ENCODE measurements around the gene MRPL54.
A peak's percentile ranks its signal among the peaks of the same experiment; 100 is the strongest.
"Not testable (repeated sequence)": the region's sequence is repeated elsewhere in the genome, so short reads cannot be mapped to it uniquely, and the experiment has no call there.

Gene MRPL54

DNA sequence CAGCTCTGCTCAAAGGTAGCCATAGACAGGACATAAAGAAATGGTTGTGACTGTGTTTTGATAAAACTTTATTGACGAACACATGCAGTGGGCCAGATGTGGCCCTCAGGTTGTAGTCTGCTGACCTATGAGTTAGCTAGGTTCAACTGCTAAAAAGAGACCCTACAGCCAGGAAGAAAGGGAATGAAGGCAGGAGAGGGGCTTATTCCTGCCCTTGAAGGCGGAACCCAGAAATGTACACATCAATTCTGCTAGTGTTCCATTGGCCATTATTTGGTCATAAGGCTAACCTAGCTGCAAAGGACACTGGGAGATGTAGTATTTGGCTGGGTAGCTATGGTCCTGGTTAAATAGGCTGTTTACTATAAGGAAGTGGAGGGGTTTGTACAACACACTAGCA is 19.0 kb upstream of the MRPL54 start:
- no peak for DNase-seq (ENCODE audit: low read depth)

DNA sequence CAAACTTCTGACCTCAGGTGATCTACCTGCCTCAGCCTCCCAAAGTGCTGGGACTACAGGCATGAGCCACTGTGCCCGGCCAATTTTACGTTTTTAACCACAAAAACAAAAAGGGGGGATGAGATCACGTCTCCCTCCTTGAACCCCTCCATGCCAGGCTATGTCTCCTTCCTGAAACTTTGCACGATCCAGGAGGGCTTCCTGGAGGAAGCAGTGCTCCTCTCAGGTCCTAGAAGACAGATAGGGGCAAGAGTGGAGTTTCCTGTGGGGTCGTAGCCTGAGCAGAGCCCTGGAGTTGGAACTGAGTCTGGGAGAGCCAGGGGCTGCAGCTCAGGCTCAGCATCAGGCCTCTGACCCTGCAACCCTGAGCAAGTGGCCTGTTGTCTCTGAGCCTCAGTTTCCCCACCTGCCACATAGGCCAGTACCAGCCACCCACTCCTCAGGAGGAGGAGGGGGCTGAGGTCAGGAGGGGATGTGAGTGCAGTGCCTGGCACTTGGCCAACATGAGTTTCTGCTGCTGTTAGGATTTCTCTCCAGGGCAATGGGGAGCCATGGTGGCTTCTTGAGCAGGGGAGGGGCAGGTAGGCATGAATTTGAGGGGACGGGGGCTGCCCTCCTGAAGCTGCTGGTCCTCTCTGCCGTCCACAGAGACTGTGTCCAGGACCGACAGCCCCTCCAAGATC is 17.0 kb upstream of the MRPL54 start:
- DNase-seq (ENCODE audit: low read depth) = no peak

GRCh38 chr19:3746371-3747056 is 16.0 kb upstream of the MRPL54 start:
- no peak for DNase-seq (ENCODE audit: low read depth)

DNA sequence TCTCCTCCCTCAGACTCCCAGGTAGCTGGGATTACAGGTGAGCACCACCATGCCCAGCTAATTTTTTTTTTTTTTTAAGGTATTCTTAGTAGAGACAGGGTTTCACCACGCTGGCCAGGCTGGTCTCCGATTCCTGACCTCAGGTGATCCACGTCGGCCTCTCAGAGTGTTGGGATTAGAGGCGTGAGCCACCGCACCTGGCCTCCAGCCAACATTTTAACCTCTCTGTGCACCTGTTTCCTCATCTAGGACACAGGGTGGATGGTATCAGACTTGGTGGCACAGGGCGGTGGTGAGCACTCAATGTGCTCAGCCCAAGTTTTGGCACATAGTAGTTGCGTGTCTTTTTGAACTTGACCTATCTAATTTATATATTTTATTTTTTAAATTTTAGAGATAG is 13.5 kb upstream of the MRPL54 start:
- no peak for DNase-seq (ENCODE audit: low read depth)

GRCh38 chr19:3750211-3750610 is 12.3 kb upstream of the MRPL54 start:
- no peak for DNase-seq (ENCODE audit: low read depth)

- no peak for DNase-seq (ENCODE audit: low read depth)
Observed at GRCh38 chr19:3751236-3751635, 11.2 kb upstream of the MRPL54 start.

DNA sequence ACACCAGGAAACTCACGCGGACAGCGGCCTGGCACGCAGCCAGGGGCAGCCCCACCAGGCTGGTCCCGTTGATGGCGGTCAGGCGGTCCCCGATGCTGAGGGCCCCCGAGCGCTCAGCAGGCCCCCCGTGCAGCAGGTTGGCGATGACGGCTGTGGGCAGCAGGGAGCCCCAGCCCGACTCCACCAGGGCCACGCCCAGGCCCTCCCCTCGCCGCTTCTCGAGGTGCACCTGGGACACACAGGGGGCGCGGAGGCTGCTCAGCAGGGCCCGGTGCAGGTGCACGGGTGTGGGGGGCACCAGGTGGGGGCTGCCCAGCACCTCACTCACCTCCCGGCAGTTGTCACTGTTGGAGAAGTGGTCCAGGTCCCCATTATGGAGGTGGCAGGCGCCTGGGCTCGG is 10.0 kb upstream of the MRPL54 start:
- no peak for DNase-seq (ENCODE audit: low read depth)

GRCh38 chr19:3753631-3754410 is 8.7 kb upstream of the MRPL54 start:
- no peak for DNase-seq (ENCODE audit: low read depth)

GRCh38 chr19:3757705-3758104 is 4.8 kb upstream of the MRPL54 start:
- not testable (repeated sequence) for DNase-seq (ENCODE audit: low read depth)

- not testable (repeated sequence) for DNase-seq (ENCODE audit: low read depth)
Observed at GRCh38 chr19:3758297-3758696, 4.2 kb upstream of the MRPL54 start.

DNA sequence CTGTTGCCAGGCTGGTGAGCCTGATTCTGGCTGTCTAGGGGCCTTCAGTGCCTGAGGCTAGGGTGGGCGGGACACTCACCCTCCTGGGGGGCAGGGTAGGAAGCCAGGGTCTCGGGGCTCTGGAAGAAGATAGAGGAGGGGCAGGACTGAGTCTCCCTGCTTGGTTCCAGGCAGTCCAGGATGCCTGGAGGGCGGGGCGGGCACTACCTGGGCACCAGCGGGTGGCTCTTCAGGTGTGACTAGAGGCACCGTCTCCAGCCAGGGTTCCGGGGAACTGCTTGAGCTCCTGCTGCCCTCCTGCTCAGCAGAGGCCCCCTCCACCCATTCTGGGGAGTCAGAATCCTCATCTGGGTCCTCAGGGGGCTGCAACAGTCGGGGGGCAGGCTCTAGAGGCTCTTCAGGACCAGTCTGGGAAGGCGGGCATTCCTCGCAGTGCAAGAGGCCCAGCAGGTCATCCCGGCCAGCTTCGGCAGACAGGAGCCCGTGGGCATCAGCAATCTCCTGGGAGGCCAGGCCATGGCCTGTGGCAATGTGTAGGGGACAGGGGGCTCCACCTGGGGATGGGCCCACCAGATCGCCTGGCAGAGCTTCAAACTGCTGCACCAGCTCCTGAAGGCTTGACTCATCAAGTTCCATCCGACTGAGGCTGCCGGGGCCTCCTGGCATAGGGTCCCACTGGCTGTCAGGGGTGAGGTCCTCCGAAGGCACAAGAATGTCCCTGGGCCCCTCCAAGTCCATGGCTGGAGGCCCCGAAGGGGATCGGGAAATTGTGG is 2.8 kb upstream of the MRPL54 start:
- no peak for DNase-seq (ENCODE audit: low read depth)

DNA sequence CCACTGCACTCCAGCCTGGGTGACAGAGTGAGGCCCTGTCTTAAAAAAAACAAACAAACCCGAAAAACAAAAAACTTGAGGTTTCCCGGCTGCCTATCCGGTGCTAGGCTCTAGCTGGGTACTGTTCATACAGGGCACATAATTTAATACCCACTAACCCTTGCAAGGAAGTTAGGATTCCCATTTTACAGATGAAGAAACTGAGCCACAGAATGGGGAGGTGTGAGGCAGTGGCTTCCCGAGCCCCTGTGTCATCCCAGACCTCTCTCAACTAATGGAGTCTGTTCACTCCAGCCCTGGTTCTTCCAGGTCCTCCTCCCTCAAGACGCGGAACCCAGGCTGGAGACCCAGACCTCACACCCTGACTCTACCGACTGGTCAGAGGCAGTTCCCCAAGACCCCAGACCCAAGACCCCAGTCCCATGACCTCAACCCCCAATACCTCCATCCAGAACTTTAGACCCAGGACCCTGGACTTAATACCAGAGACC is 1.6 kb upstream of the MRPL54 start:
- DNase-seq (ENCODE audit: low read depth) = no peak

DNA sequence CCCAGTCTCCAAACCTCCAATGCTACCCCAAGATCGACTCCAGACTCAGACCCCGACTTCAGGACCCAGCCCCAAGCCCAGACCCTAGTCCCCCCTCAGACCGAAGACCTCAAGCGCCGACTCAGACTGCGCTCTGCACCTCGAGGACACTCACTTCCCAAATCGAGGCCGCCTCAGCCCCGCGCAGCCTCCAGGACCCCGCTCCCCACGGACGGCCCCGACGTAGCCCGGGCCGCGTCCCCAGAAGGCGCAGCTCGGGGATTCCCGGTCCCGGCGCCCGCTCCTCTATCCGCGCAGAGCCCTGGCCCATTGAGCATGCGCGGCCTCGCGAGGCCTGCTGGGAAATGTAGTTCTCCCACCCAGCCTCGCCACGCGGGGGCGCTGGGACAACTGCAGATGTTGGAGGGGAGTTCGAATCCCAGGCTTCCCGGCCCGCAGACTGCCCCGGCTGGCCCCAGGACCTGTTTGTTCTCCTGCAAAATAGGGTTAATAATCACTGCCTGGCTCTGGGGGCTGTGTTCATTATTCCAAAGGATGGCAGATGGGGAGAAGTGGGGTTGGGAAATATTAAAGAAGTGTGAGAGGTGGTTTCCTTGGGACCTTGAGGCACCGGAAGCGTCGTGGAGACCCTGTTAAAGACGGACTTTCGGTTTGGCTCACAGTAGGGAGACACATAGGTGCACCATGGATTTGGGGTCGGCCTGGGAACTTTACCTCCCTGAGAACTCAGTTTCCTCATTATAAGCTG is 926 bp upstream of the MRPL54 start, which contains the start of gene APBA3:
Gene APBA3 (minus strand): TSS at position 311 of the 748 bp plus-strand sequence. CDS start 1,428 bp downstream, outside the sequence.
- DNase-seq (ENCODE audit: low read depth) = peak; percentile 94

DNA sequence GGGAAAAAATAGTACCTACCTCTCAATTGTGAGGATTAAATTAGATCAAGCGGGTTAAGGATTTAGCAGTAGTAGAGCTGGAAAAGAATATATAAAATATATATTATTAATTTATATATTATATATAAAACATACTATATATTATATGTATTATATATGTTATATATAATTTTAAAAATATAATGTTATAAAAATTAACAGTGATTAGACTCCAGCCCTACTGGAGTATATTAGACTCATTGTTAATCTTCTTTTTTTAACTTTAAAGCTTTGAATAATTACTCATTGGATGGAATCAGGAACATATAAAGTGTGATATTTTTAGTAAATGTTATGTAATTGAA is 380 bp upstream of the MRPL54 start:
- no peak for DNase-seq (ENCODE audit: low read depth)

- no peak for DNase-seq (ENCODE audit: low read depth)
Observed at GRCh38 chr19:3765121-3765520, 2.6 kb downstream of the MRPL54 start.

DNA sequence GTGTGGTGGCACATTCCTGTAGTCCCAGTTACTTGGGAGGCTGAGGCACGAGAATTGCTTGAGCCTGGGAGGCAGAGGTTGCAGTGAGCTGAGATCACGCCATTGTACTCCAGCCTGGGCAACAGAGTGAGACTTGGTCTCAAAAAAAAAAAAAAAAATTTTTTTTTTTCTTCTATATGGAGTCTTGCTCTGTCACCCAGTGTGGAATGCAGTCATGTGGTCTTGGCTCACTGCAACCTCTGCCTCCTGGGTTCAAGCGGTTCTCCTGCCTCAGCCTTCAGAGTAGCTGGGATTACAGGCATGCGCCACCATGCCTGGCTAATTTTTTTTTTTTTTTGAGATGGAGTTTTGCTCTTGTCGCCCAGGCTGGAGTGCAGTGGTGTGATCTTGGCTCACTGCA is 3.3 kb downstream of the MRPL54 start:
- DNase-seq (ENCODE audit: low read depth) = not testable (repeated sequence)

- no peak for DNase-seq (ENCODE audit: low read depth)
Observed at GRCh38 chr19:3766520-3766919, 4.0 kb downstream of the MRPL54 start.

DNA sequence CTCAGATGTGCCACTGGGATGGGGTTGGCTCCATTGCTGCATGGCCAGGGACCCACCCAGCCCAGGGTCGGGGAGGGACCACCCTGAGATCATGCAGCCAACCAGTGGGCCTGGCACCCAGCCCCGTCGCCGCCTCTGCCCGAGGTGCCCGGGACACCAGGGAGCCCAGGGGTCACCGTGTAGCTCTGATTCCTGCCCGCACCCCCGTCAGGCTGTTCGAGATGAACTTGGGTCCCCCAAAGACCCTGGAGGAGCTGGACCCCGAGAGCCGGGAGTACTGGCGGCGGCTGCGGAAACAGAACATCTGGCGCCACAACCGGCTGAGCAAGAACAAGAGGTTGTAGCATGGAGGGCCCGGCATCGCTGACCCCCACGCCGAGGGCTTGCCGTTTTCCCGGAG is 4.6 kb downstream of the MRPL54 start:
- DNase-seq (ENCODE audit: low read depth) = no peak

GRCh38 chr19:3768015-3768747 is 5.7 kb downstream of the MRPL54 start:
- no peak for DNase-seq (ENCODE audit: low read depth)

DNA sequence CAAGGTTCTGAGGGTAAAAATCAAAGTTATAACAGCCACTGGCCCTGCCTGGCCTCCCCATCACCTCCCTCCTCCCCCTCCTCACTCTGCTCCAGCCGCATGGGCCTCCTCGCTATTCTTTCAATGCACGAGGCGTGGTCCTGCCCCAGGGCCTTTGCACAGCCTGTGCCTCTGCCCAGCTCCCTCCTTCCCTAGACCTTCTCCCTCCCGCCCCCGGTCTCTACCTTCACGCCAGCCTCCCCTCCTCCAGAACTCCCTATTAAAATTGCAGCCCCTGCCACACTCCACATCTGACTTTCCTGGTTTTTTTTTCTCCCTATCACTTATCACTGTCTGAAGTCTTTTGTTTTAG is 6.2 kb downstream of the MRPL54 start:
- no peak for DNase-seq (ENCODE audit: low read depth)

GRCh38 chr19:3769494-3769893 is 7.0 kb downstream of the MRPL54 start:
- DNase-seq (ENCODE audit: low read depth) = no peak

Measured in activated gamma-delta T cell treated with anti-CD3 and anti-CD28 coated beads, Interleukin-2, amount 50 U/mL, for 16 hours (primary cell).